Heart left ventricle (tissue), 16 donors: ENCODE data around the gene POU4F1. TPM values are rescaled to one million over a fixed set of nuclear protein-coding genes. Genes with fewer than 3 reads are reported as not detected.
A peak's percentile ranks its signal among the peaks of the same experiment; 100 is the strongest.

Experiments
- ATAC-seq, 4 donors: fragments of 200-7000 bp; cut with Tn5 transposase; one replicate each; pipeline ENCODE4 v1.9.1; 2020 to 2022; ENCODE audit warnings: moderate library complexity in 4 of 4, mild to moderate bottlenecking in 3 of 4, moderate number of reproducible peaks in 1 of 4
- DNase-seq, 5 donors: peaks; one replicate each; pipeline ENCODE4 v3.0.0-alpha.2; 2020
- H3K27ac ChIP-seq, 12 donors: fragments of 200-600 bp; sonication (generic) in 4 of 12; one replicate each; pipeline versions ENCODE4 v1.5.0 to v1.8.0; 2016 to 2022; ENCODE audit warnings: mild to moderate bottlenecking in 2 of 12
- H3K27me3 ChIP-seq, 9 donors: fragments of 200-600 bp; sonication (generic) in 2 of 9; one replicate each; pipeline versions ENCODE4 v1.5.1 to v1.8.0; 2016 to 2022; ENCODE audit warnings: mild to moderate bottlenecking in 3 of 9
- H3K36me3 ChIP-seq, 9 donors: fragments of 200-600 bp; sonication (generic) in 2 of 9; one replicate each; pipeline versions ENCODE4 v1.5.0 to v1.8.0; 2018 to 2022; ENCODE audit warnings: mild to moderate bottlenecking in 2 of 9
- H3K4me1 ChIP-seq, 12 donors: fragments of 200-600 bp; sonication (generic) in 4 of 12; one replicate each; pipeline versions ENCODE4 v1.5.0 to v1.8.0; 2016 to 2022; ENCODE audit warnings: mild to moderate bottlenecking in 3 of 12
- H3K4me3 ChIP-seq, 12 donors: fragments of 200-600 bp; sonication (generic) in 4 of 12; one replicate each; pipeline versions ENCODE4 v1.5.0 to v1.8.0; 2017 to 2022; ENCODE audit warnings: mild to moderate bottlenecking in 9 of 12, moderate library complexity in 4 of 12
- H3K9me3 ChIP-seq, 12 donors: fragments of 200-600 bp; sonication (generic) in 4 of 12; one replicate each; pipeline versions ENCODE4 v1.5.0 to v1.8.0; 2016 to 2022; ENCODE audit warnings: mild to moderate bottlenecking in 1 of 12
- POLR2A ChIP-seq, 2 donors: fragments of 450-650 bp; IDR thresholded peaks; one replicate each; pipeline ENCODE4 v1.6.1; 2017; ENCODE audit warnings: antibody characterized with exemption in 2 of 2, mild to moderate bottlenecking in 2 of 2, moderate library complexity in 2 of 2
- WGBS, 4 donors: extraction: QIAGEN DNeasy Blood & Tissue Kit in 2 of 4; methylation state at CpG; one replicate each; pipeline versions ENCODE4 v1.1.5 to v1.1.7; 2013 to 2018; 5-methylcytosine and 5-hydroxymethylcytosine counted together
- intact Hi-C, 10 donors: fragments of 100-400 bp; cut with DNase I; formaldehyde crosslinking; loops; one replicate each; pipeline versions ENCODE4 v1.11.1 to v1.14.2; 2022
- polyA plus RNA-seq, 2 donors: library from polyadenylated mRNA; stranded (reverse); fragments of 200-250 nt; gene quantifications; one replicate each; pipeline ENCODE4 v1.2.3, GENCODE V29; 2013
- total RNA-seq, 9 donors: library from RNA; depleted of rRNA in 2 of 9; stranded (reverse); fragments of >200 nt in 2 of 9; fragmentation: NEBNext Ultra II Directional in 3 of 9; extraction: Animal tissue kit (Norgen Biotek cat#: 25700) in 3 of 9; gene quantifications; one replicate each; pipeline versions ENCODE4 v1.1.0 to v1.2.4, GENCODE V29; 2016 to 2023
- TF ChIP-seq, protein P1 (sequence below), 12 donors: fragments of 200-600 bp; sonication (generic) in 4 of 12; IDR thresholded peaks; one replicate each; pipeline versions ENCODE4 v1.5.0 to v1.8.0; 2018 to 2022; ENCODE audit warnings: antibody characterized with exemption in 12 of 12, mild to moderate bottlenecking in 5 of 12
- donor health status: ischemic (EF 13 %, LVEDD 7.1; RV severe dilation, severe dysfunction).
- donor health status: healthy with polysubstance abuse.
- donor health status: DM: no; HTN: yes; CAD: no.
- donor health status: DM: no; HTN: no; CAD: no.
- donor health status: ischemic (EF 25% LVEDD 6.9; RV normal size, moderate dysfunction).
- donor health status: ischemic (EF 25% LVEDD 5.7; RV mildly dilated, moderate dysfunction).
- donor health status: healthy.
- donor health status: DM: yes; HTN: yes; CAD: no.
- donor health status: ischemic (EF 35%, LVEDD 5.7; RV mildly dilated, moderate dysfunction).
- donor health status: nonischemic (EF 11% LVEDD 7.7; RV severe dilation, severe dysfunction).
- donor health status: DM: yes; HTN: yes; CAD: no.
- donor health status: PGD.
- donor health status: ischemic (EF 29% LVEDD 5.4; RV normal size, mild dysfunction).
- donor health status: nonischemic (EF 23%, LVEDD 6.1; RV moderate dilation, normal function).

POU4F1 gene
- total and polyA plus RNA-seq, 11 donors, result 0.04 TPM; not detected in 10

DNA sequence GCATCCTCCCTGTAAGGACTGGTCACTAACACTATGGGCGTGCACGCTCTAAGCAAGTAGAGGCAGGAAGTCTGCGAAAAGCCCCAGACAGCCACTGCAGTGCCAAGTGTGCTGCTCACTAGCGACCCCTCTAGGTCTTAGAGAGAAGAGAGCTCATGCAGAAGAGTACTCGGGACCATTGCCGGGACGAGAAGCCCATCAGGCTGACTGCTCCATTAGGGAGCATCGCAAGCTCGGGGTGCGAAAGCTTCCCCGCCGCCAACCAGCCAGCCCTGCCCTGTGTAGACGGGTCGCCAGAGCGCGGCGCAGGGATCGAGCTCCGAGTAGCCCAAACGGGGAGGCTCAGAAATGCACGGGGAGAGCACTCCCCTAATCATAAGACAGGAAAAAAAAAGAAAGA is 16.6 kb downstream of the POU4F1 start:
- no peak overlapping the region for H3K27ac ChIP-seq
- ATAC-seq (no peak), DNase-seq (no peak)
- intact Hi-C loops, result no loop called here
- no peaks in the 10 kb centered on the region for H3K9me3 ChIP-seq
- 4 to 6% (median 4%) methylated on average over 21 of the region's 21 CpGs for WGBS, 4 donors
- H3K4me3 ChIP-seq, result no peak overlapping the region
- TF ChIP-seq, protein P1, sequence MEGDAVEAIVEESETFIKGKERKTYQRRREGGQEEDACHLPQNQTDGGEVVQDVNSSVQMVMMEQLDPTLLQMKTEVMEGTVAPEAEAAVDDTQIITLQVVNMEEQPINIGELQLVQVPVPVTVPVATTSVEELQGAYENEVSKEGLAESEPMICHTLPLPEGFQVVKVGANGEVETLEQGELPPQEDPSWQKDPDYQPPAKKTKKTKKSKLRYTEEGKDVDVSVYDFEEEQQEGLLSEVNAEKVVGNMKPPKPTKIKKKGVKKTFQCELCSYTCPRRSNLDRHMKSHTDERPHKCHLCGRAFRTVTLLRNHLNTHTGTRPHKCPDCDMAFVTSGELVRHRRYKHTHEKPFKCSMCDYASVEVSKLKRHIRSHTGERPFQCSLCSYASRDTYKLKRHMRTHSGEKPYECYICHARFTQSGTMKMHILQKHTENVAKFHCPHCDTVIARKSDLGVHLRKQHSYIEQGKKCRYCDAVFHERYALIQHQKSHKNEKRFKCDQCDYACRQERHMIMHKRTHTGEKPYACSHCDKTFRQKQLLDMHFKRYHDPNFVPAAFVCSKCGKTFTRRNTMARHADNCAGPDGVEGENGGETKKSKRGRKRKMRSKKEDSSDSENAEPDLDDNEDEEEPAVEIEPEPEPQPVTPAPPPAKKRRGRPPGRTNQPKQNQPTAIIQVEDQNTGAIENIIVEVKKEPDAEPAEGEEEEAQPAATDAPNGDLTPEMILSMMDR (IDR thresholded peaks at IDR 0.05), result peak in 1 of 12 donors; percentile 13
- TF ChIP-seq POLR2A (IDR thresholded peaks at IDR 0.05), result no peak
- H3K4me1 ChIP-seq, result no peaks in the 10 kb centered on the region
- H3K36me3 ChIP-seq, result no peaks in the 10 kb centered on the region
- H3K27me3 ChIP-seq, result peaks cover 15 to 93% (median 64%) of the 10 kb centered on the region in 9 donors

DNA sequence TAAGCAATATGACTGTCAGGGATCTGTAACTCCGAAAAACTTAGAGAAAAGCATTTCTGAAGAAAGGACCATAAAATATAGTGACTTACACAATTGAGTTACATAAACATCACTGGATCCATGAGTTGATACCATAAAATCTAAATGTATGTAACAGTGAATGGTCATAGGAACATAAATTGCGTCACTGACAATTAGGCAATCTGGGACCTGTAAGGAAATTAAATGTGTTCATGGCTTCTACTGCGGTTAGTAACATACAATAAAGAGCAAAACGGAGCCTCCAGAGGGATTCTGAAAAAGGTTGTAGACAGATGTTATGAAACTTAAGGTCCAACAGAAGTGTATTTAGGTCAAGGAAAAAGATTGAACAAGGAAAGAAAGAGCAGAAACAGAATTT is 27.1 kb downstream of the POU4F1 start:
- 85 to 94% (median 89%) methylated on average over 4 of the region's 4 CpGs for WGBS, 4 donors
- Histone ChIP-seq H3K4me1 (no peaks in the 10 kb centered on the region), H3K27ac (no peak overlapping the region), H3K9me3 (peaks cover 0 to 3% (median 0%) of the 10 kb centered on the region in 12 donors), H3K27me3 (peaks cover 0 to 23% (median 0%) of the 10 kb centered on the region in 9 donors), H3K36me3 (no peaks in the 10 kb centered on the region), H3K4me3 (no peak overlapping the region)
- intact Hi-C loops, result no loop called here
- DNase-seq (no peak), ATAC-seq (no peak)
- TF ChIP-seq, protein P1 (IDR thresholded peaks at IDR 0.05), result no peak
- TF ChIP-seq POLR2A (IDR thresholded peaks at IDR 0.05), result no peak

DNA sequence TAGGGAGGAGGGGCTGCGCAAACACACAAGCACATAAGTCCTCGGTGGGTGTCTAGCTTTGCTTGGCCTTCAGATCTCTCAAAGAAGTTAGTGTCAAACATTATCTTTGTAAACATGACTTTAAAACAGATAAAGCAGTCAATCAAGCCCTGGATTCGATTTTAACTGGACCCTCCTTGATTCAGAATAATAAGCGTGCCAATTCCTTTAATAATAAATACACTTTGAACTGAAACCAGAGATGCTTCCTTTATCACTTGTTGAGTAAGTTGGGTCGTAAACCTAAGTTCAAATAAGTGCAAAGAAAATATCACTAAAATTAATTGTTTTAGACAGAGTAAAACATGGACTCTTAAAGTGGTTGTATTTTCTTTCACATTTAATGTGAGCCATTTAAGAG is 30.9 kb downstream of the POU4F1 start:
- intact Hi-C loops, result no loop called here
- no peaks in the 10 kb centered on the region for H3K4me1 ChIP-seq
- WGBS, 4 donors, result 74 to 82% (median 79%) methylated on average over 5 of the region's 5 CpGs
- DNase-seq (no peak), ATAC-seq (no peak)
- no peak overlapping the region for H3K27ac ChIP-seq
- H3K36me3 ChIP-seq, result no peaks in the 10 kb centered on the region
- no peak for TF ChIP-seq POLR2A (IDR thresholded peaks at IDR 0.05)
- TF ChIP-seq, protein P1 (IDR thresholded peaks at IDR 0.05), result no peak
- H3K9me3 ChIP-seq, result peaks cover 0 to 3% (median 0%) of the 10 kb centered on the region in 12 donors
- no peak overlapping the region for H3K4me3 ChIP-seq
- H3K27me3 ChIP-seq, result peaks cover 0 to 23% (median 3%) of the 10 kb centered on the region in 9 donors

DNA sequence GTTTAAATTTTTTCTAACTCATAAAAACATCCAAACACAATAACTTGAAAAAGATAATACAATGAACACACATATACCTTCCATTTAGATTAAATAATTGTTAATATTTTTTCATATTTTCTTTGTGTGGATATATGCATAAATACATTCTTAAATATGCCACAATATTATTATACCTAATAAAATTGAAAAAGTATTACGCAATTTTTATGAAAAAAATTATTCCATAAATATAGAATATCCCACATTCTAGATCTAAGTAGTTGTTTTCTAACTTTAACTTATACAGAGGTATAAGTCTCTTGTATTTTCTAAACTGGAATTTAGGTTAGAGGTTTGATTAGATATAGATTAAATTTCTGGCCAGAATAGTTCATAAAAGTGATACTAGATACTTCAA is 34.3 kb downstream of the POU4F1 start:
- Histone ChIP-seq H3K36me3 (no peaks in the 10 kb centered on the region), H3K4me1 (no peaks in the 10 kb centered on the region), H3K27ac (no peak overlapping the region), H3K27me3 (peaks cover 0 to 18% (median 3%) of the 10 kb centered on the region in 9 donors), H3K9me3 (no peaks in the 10 kb centered on the region), H3K4me3 (no peak overlapping the region)
- intact Hi-C loops, result no loop called here
- no peak for ATAC-seq
- no peak for DNase-seq
- WGBS, 4 donors, result 92 to 98% (median 94%) methylated on average over 1 of the region's 1 CpG
- TF ChIP-seq POLR2A (IDR thresholded peaks at IDR 0.05), result no peak
- TF ChIP-seq, protein P1 (IDR thresholded peaks at IDR 0.05), result no peak
